GM19043 (cell line): ENCODE data around the gene DRC1.
"Not testable (repeated sequence)": the region's sequence is repeated elsewhere in the genome, so short reads cannot be mapped to it uniquely, and the experiment has no call there.

Experiments
- ATAC-seq: cut with Tn5 transposase; IDR thresholded peaks from one replicate; pipeline ENCODE4 v1.9.1; 2021; ENCODE audit warnings: low read depth; ENCODE audit not compliant: unreplicated experiment

DRC1 gene

GRCh38 chr2:26462100-26462499, 60.4 kb downstream of the DRC1 start:
- ATAC-seq: no peak

DNA sequence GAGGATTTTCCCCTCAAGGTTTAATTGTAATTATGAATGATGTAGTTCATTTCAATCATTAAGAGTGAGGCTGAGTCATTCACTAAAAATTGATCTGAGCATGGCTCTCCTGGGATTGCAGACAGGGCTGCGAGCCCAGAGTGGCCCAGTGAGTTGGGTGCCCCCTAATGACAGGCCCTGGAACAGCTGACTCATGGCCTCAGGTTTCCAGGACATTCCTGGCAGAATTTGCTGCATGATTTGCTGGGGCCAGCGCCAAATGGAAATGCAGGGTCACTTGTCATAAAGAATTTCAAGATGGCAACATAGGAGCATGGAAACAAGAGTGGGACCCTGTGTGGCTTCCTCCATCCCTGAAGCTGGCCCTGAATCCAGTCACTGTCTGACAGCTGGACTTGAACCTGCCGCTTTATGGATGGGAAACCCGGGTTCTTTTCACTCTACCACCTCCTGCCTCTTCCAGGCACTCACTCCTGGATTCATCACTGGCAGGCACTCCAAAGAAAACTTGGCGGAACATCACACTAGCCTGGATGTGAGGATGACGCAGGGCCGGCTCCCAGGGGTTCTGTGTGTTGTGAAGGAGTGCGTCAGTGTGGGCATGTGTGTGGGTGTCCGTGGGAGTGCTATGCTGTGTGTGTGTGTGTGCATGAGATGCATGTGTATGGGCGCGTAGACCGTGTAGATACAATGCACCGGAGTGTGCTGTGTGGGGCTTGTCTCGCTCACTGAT, 61.0 kb downstream of the DRC1 start:
- ATAC-seq: no peak

GRCh38 chr2:26463244-26464192, 61.8 kb downstream of the DRC1 start:
- ATAC-seq: no peak

- no peak for ATAC-seq
These were observed 62.9 kb downstream of the DRC1 start for GRCh38 chr2:26464390-26465265.

- no peak for ATAC-seq
These were observed 63.7 kb downstream of the DRC1 start for GRCh38 chr2:26465266-26465925.

GRCh38 chr2:26465981-26466471, 64.3 kb downstream of the DRC1 start:
- no peak for ATAC-seq

DNA sequence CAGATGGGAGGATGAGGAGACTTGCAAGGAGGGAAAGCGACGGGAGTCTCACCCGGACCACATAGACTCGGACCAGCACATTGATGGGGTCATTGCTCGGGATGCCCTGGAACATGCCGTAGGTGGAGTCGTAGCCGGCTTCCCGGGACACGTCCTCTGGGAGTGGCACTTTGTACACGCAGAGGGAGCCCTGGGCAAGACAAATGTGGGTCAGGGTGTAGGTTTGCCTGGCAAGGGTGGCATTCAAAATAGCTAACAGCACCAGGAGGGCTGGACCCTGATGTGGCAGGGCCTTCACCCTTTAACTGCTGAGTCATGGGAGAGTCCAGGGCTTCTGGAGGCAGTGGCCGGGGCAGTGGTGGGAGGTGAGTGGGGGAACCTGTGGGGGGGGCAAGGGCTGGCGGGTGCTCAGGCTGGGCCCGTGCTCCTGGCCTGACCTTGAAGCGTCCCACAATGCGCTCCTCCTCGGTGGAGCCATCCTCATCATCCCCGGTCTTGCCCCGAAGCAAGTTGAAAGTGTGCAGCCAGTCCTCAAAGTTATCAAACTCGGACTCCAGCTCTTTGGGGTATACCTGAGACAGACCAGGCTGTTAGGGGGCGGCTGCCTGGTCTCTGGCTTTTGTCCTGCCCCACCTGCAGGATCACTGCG, 65.1 kb downstream of the DRC1 start:
- no peak for ATAC-seq

GRCh38 chr2:26468544-26468943, 66.8 kb downstream of the DRC1 start:
- not testable (repeated sequence) for ATAC-seq

- ATAC-seq: no peak
These were observed 67.5 kb downstream of the DRC1 start for GRCh38 chr2:26469092-26469710.

- no peak for ATAC-seq
These were observed 68.2 kb downstream of the DRC1 start for GRCh38 chr2:26469955-26470354.

DNA sequence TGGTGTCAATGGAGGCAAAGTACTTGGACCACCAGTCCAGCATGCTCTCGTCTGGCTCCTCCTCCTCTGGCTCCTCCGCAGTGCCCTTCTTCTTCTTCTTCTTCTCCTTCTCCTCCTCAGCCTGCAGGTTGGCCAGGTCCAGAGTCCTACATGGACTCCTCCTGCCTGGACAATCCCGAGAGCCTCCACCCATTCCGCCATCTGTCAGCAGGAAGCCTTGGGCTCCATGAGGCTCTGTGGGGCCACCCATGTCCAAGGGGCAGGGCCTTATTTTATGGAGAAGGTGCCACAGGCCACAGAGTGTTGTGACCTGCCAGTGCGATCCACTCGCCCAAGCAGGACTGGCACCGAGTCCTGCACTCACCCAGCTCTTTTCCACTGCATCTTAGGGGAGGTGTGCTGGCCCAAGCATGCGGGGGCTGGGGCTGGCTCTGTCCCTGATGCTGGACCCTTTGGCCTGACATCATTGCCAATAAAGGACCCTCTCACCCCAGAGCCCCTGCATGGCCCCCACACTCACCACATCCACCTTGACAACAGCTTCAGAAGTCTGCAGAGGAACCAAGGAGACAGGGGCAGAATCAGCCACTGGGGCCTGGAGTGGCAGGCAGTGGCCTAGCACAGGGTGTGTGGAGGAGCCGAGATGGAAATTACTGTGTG, 69.0 kb downstream of the DRC1 start:
- ATAC-seq: no peak

- ATAC-seq: no peak
These were observed 69.6 kb downstream of the DRC1 start for GRCh38 chr2:26471289-26471688.

GRCh38 chr2:26471766-26472706, 70.3 kb downstream of the DRC1 start:
- no peak for ATAC-seq

DNA sequence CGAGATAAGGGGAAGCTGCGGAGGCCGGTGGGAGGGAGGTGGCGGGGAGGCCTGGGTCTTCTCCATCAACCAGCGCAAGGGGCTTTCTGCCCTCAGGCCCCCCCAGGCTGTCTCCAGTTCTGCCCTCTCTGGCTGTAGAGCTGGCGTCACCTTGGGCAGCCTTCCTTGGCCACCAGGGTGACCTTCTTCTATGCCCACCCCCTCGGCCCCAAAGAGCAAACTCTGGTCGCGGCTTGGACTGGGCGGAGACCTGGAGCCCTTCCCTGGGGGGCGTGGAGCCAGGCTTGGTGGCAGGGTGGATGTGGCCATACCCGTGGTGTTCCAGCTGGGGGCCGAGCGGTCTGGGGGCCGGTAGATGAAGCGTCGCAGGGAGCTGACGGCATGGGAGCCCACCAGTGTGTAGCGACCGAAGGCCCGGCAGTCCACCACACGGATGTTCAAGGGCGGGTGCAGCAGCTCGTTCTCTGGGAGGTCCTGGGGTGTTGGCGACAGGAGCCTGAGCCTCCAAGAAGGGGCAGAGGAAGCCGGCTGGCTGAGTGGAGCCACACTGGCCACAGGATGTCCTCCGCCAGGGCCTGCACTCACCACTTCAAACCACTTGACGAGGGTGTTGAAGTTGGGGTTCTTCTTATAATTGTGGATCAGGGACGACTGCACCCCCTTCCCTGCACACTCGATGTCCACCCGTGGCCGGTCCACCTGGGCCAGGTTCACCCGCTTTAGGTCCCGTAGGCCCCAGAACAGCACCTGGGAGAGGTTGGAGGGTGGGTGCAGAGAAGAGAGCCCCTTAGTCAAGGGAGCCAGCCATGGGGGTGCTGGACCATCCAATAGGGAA, 71.3 kb downstream of the DRC1 start:
- no peak for ATAC-seq

- ATAC-seq: no peak
These were observed 72.1 kb downstream of the DRC1 start for GRCh38 chr2:26473796-26474195.

GRCh38 chr2:26474261-26474785, 72.6 kb downstream of the DRC1 start:
- no peak for ATAC-seq
